A673 (cell line): Measurements from ENCODE around the gene ABCG5. TPM values are rescaled to one million over a fixed set of nuclear protein-coding genes. Genes with fewer than 3 reads are reported as not detected.

Experiments
- BruUV-seq: library from RNA; stranded (reverse); fragments of 400-500 nt; replicated peaks from 2 replicates; lab custom pipeline; 2021; lab: Mats Ljungman, UMichigan
- CTCF ChIA-PET: fragments of 300-600 bp; sonication (Branson Sonifier 250); formaldehyde crosslinking; loops from one replicate; lab custom pipeline; 2022; ENCODE audit warnings: antibody characterized with exemption; lab: Charles Lee
- POLR2A ChIA-PET: fragments of 300-600 bp; sonication (Branson Sonifier 250); formaldehyde crosslinking; loops from one replicate; lab custom pipeline; 2022; ENCODE audit warnings: antibody characterized with exemption; ENCODE audit not compliant: low non-redundant PET; lab: Charles Lee
- DNase-seq: peaks from one replicate; pipeline ENCODE4 v3.0.0-alpha.2; 2015; ENCODE audit warnings: low spot score
- H3K27ac ChIP-seq: fragments of 200-600 bp; sonication (generic); 2 replicates; pipeline ENCODE4 v1.5.1; 2016; ENCODE audit warnings: mixed run types, low read depth, mild to moderate bottlenecking, mixed read lengths, antibody characterized with exemption, low read length; ENCODE audit not compliant: poor library complexity, severe bottlenecking
- H3K27me3 ChIP-seq: fragments of 200-600 bp; sonication (generic); replicated peaks from 2 replicates; pipeline ENCODE4 v1.6.1; 2017; ENCODE audit warnings: mixed run types, low read depth, mild to moderate bottlenecking, mixed read lengths, antibody characterized with exemption, low read length; ENCODE audit not compliant: insufficient read depth, poor library complexity
- H3K36me3 ChIP-seq: fragments of 200-600 bp; sonication (generic); 2 replicates; pipeline ENCODE4 v1.6.1; 2016; ENCODE audit warnings: mixed run types, mild to moderate bottlenecking, mixed read lengths, antibody characterized with exemption, low read length; ENCODE audit not compliant: insufficient read depth, poor library complexity, severe bottlenecking
- H3K4me1 ChIP-seq: fragments of 200-600 bp; sonication (generic); 2 replicates; pipeline ENCODE4 v1.6.1; 2017; ENCODE audit warnings: mixed run types, mild to moderate bottlenecking, mixed read lengths, antibody characterized with exemption, low read length; ENCODE audit not compliant: insufficient read depth, poor library complexity, severe bottlenecking
- H3K4me3 ChIP-seq: fragments of 200-600 bp; sonication (generic); 2 replicates; pipeline ENCODE4 v1.5.1; 2016; ENCODE audit warnings: low read depth, mixed run types, mild to moderate bottlenecking, mixed read lengths, low read length; ENCODE audit not compliant: poor library complexity, severe bottlenecking
- H3K9me3 ChIP-seq: fragments of 200-600 bp; sonication (generic); 2 replicates; pipeline ENCODE4 v1.6.1; 2016; ENCODE audit warnings: mixed run types, low read depth, mild to moderate bottlenecking, mixed read lengths, antibody characterized with exemption, low read length; ENCODE audit not compliant: poor library complexity, severe bottlenecking
- EZH2 ChIP-seq: fragments of 200-600 bp; sonication (generic); IDR thresholded peaks from 2 replicates; pipeline ENCODE4 v1.6.1; 2017; ENCODE audit warnings: borderline replicate concordance, low read depth, mild to moderate bottlenecking, mixed read lengths, antibody characterized with exemption, low read length; ENCODE audit not compliant: poor library complexity, severe bottlenecking
- intact Hi-C: fragments of 100-400 bp; cut with micrococcal nuclease; formaldehyde crosslinking; loops from one replicate; pipeline ENCODE4 v1.10.0; 2022; ENCODE audit not compliant: unreplicated experiment
- total RNA-seq: library from RNA; stranded (reverse); gene quantifications from 2 replicates; pipeline ENCODE4 v1.2.3, GENCODE V29; 2021
- TF ChIP-seq, protein P1 (sequence below): fragments of 300-800, 200-600 bp; sonication (generic); conservative IDR thresholded peaks from 2 replicates; pipeline ENCODE4 v1.5.1; 2017; ENCODE audit warnings: low read depth, mild to moderate bottlenecking, antibody characterized with exemption, low read length, moderate library complexity, mixed read lengths

ABCG5 gene
- total RNA-seq, 1 experiment from 2014 or later = not detected

DNA sequence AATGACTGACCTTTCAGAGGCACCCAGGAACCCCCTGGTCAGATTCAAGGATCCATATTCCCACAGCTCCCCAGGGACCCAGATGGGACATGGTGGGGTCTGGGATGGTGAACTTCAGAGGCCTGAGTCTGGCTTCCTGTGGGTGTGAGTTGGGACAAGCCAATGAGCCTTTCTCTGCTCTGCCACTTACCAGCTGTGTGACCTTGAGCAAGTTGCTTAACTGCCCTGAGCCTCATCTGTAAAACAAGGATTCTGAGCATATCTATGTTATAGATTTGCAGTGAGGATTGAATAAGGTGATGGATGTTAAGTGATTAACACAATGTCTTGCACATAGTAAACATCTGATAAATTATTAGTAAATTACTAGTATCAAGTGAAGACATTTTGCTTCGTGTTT is 6.5 kb upstream of the ABCG5 start:
- H3K36me3 ChIP-seq = no peaks in the 10 kb centered on the region
- TF ChIP-seq, protein P1, sequence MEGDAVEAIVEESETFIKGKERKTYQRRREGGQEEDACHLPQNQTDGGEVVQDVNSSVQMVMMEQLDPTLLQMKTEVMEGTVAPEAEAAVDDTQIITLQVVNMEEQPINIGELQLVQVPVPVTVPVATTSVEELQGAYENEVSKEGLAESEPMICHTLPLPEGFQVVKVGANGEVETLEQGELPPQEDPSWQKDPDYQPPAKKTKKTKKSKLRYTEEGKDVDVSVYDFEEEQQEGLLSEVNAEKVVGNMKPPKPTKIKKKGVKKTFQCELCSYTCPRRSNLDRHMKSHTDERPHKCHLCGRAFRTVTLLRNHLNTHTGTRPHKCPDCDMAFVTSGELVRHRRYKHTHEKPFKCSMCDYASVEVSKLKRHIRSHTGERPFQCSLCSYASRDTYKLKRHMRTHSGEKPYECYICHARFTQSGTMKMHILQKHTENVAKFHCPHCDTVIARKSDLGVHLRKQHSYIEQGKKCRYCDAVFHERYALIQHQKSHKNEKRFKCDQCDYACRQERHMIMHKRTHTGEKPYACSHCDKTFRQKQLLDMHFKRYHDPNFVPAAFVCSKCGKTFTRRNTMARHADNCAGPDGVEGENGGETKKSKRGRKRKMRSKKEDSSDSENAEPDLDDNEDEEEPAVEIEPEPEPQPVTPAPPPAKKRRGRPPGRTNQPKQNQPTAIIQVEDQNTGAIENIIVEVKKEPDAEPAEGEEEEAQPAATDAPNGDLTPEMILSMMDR = no peak
- no peak for TF ChIP-seq EZH2
- CTCF ChIA-PET = no interaction called here

DNA sequence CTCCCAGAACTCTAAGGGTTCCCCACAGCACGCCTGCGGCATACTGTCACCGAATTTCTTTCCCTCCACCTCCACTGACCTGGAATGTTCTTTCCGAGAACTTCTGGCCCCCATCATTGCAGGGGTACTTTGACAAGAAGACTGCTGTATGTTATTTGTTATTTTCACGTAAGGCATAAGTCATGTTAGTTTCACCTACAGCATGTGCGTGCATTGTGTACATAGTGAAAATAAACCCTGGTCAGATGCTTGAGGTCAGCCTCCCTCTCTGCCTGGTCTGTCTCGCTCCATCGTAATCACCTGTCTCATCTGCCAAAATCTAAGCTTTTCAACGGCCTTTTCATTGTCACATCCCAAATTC is 4.2 kb upstream of the ABCG5 start:
- no peak overlapping the region for H3K4me3 ChIP-seq
- no peak for DNase-seq
- no peak overlapping the region for H3K27ac ChIP-seq
- POLR2A ChIA-PET = no interaction called here
- peaks cover 6% of the 10 kb centered on the region for H3K27me3 ChIP-seq
- intact Hi-C loops = no loop called here
- H3K9me3 ChIP-seq = no peaks in the 10 kb centered on the region
- TF ChIP-seq, protein P1 = no peak
- TF ChIP-seq EZH2 = no peak
- CTCF ChIA-PET = no interaction called here
- H3K4me1 ChIP-seq = no peaks in the 10 kb centered on the region
- no peaks in the 10 kb centered on the region for H3K36me3 ChIP-seq
- no TSS peak for BruUV-seq

More for the DNA sequence above, 6.5 kb upstream of the ABCG5 start:
- H3K27me3 ChIP-seq = peaks cover 6% of the 10 kb centered on the region
- H3K4me3 ChIP-seq = no peak overlapping the region
- no TSS peak for BruUV-seq
- H3K9me3 ChIP-seq = no peaks in the 10 kb centered on the region
- no peak for DNase-seq
- no peaks in the 10 kb centered on the region for H3K4me1 ChIP-seq
- POLR2A ChIA-PET = no interaction called here
- no peak overlapping the region for H3K27ac ChIP-seq
- intact Hi-C loops = no loop called here

DNA sequence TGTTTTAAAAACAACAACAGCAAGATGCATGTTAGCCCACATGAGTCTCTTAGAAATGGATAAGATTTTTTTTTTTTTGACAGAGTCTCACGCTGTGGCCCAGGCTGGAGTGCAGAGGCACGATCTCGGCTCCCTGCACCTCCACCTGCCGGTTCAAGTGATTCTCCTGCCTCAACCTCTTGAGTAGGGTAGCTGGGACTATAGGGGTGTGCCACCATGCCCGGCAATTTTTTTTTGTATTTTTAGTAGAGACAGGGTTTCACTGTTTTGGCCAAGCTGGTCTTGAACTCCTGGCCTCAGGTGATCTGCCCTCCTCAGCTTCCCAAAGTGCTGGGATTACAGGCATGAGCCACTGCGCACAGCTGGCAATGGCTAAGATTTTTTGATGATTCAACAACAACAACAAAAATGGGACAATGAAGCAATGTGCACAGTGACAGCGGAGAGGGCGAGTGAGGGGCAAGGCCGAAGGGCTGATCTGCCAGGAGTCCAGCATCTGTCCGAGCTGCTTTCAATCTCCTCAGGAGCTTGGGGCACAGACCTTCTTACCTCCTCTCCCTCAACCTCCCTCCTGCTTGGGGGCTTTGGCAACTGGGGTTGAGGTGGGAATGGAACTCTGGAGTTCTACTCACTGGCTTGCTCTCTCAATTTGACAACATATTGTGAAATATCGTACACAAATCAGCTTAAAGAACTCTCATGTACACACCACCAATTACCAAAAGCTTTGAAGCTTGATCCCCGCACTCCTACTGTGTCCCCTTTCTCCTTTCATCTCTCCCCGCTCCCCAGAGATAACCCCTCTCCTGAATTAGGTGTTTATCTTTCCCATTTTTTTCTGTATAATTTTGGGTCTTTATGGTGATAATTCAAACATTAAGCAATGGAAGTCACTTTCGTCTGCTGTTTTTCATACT is 3.6 kb upstream of the ABCG5 start:
- Histone ChIP-seq H3K4me1 (no peaks in the 10 kb centered on the region), H3K27me3 (peaks cover 6% of the 10 kb centered on the region), H3K27ac (no peak overlapping the region), H3K36me3 (no peaks in the 10 kb centered on the region), H3K9me3 (no peaks in the 10 kb centered on the region), H3K4me3 (no peak overlapping the region)
- DNase-seq = no peak
- POLR2A ChIA-PET = interaction anchor here (0.7 kb wide), 1 partner anchor 24 kb away, joined by 5 read pairs; no protein-coding TSS in a partner anchor
- CTCF ChIA-PET = interaction anchor here (0.7 kb wide), 1 partner anchor 12 kb away, joined by 3 read pairs; no protein-coding TSS in a partner anchor
- TF ChIP-seq, protein P1 = no peak
- TF ChIP-seq EZH2 = no peak
- intact Hi-C loops = no loop called here
- no TSS peak for BruUV-seq
